Measurements from ENCODE around the gene EIF2S1. TPM values are rescaled to one million over a fixed set of nuclear protein-coding genes. Genes with fewer than 3 reads are reported as not detected.
A peak's percentile ranks its signal among the peaks of the same experiment; 100 is the strongest.
"Not testable (repeated sequence)": the region's sequence is repeated elsewhere in the genome, so short reads cannot be mapped to it uniquely, and the experiment has no call there.

The EIF2S1 gene
- total RNA-seq, 4 donors from 2014 or later = 73.2 to 178 (median 114) TPM

- Histone ChIP-seq H3K36me3 (peaks cover 15 to 83% (median 46%) of the 10 kb centered on the region in 4 donors), H3K9me3 (no peaks in the 10 kb centered on the region), H3K4me1 (no peaks in the 10 kb centered on the region), H3K27ac (replicated peaks in 1 of 4) (no peak overlapping the region), H3K27me3 (no peaks in the 10 kb centered on the region), H3K4me3 (no peak overlapping the region)
- no peak for TF ChIP-seq EP300 (IDR thresholded peaks at IDR 0.05)
- TF ChIP-seq POLR2A (IDR thresholded peaks at IDR 0.05; ENCODE audit: low read depth) = no peak
- TF ChIP-seq, protein P1, sequence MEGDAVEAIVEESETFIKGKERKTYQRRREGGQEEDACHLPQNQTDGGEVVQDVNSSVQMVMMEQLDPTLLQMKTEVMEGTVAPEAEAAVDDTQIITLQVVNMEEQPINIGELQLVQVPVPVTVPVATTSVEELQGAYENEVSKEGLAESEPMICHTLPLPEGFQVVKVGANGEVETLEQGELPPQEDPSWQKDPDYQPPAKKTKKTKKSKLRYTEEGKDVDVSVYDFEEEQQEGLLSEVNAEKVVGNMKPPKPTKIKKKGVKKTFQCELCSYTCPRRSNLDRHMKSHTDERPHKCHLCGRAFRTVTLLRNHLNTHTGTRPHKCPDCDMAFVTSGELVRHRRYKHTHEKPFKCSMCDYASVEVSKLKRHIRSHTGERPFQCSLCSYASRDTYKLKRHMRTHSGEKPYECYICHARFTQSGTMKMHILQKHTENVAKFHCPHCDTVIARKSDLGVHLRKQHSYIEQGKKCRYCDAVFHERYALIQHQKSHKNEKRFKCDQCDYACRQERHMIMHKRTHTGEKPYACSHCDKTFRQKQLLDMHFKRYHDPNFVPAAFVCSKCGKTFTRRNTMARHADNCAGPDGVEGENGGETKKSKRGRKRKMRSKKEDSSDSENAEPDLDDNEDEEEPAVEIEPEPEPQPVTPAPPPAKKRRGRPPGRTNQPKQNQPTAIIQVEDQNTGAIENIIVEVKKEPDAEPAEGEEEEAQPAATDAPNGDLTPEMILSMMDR (IDR thresholded peaks at IDR 0.05) = no peak
- TF ChIP-seq POLR2AphosphoS5 (IDR thresholded peaks at IDR 0.05) = no peak
- DNase-seq (ENCODE audit: extremely low spot score) = no peak
- intact Hi-C loops (cut with DNase I) = no loop called here
These were observed 41.0 kb upstream of the EIF2S1 start for GRCh38 chr14:67319142-67319541.

DNA sequence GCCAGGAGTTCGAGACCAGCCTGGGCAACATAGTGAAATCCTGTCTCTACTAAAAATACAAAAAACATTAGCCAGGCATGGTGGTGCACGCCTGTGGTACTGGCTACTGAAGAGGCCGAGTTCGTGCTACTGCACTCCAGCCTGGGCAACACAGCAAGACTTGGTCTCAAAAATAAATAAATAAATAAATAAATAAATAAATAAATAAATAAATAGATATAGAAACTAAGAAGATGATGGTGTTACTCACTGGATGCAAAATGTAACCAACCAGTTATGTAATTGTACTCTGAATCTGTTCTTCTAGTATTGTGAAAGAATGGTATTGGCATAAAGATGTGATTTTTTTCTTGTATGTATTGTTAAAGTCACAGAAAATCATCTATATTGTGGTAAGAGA is 30.5 kb upstream of the EIF2S1 start:
- H3K36me3 ChIP-seq = peaks cover 32 to 76% (median 52%) of the 10 kb centered on the region in 4 donors

GRCh38 chr14:67331368-67332125 is 28.6 kb upstream of the EIF2S1 start:
- WGBS = 96% methylated on average over 5 of the region's 5 CpGs
- TF ChIP-seq, protein P1 (IDR thresholded peaks at IDR 0.05) = no peak
- TF ChIP-seq POLR2A (IDR thresholded peaks at IDR 0.05; ENCODE audit: low read depth) = no peak
- TF ChIP-seq POLR2AphosphoS5 (IDR thresholded peaks at IDR 0.05) = no peak
- DNase-seq (ENCODE audit: extremely low spot score) = no peak
- Histone ChIP-seq H3K9me3 (no peaks in the 10 kb centered on the region), H3K4me3 (no peak overlapping the region), H3K36me3 (peaks cover 36 to 80% (median 58%) of the 10 kb centered on the region in 4 donors), H3K4me1 (no peaks in the 10 kb centered on the region), H3K27me3 (no peaks in the 10 kb centered on the region), H3K27ac (replicated peaks in 1 of 4) (no peak overlapping the region)
- intact Hi-C loops (cut with DNase I) = no loop called here

More for the DNA sequence above, 30.5 kb upstream of the EIF2S1 start:
- H3K27me3 ChIP-seq; intact Hi-C loops (cut with DNase I); DNase-seq (ENCODE audit: extremely low spot score); H3K4me1 ChIP-seq; H3K27ac ChIP-seq (replicated peaks in 1 of 4); H3K4me3 ChIP-seq; H3K9me3 ChIP-seq: not testable (repeated sequence)
- 93% methylated on average over 4 of the region's 4 CpGs for WGBS

DNA sequence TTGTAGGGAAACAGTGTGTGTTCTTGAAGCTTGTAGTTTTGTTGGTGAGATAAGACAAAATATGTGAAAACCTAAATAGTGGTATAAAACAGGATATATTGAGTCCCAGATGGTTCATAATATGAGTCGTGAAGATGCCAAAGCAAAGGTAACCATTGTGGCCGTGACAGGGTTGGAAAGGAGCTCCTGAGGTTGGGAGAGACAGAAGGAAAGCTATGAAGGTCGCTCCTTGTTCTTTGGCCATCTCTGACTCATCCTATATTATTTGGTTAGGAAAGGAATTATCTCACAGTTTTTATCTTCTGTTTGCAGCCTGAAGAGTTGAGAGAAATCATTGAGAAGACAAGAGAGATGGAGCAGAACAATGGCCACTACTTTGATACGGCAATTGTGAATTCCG is 27.7 kb upstream of the EIF2S1 start:
- intact Hi-C loops (cut with DNase I) = no loop called here
- Histone ChIP-seq H3K4me1 (no peaks in the 10 kb centered on the region), H3K4me3 (no peak overlapping the region), H3K9me3 (no peaks in the 10 kb centered on the region), H3K27me3 (no peaks in the 10 kb centered on the region), H3K36me3 (peaks cover 45 to 80% (median 61%) of the 10 kb centered on the region in 4 donors), H3K27ac (replicated peaks in 1 of 4) (no peak overlapping the region)
- TF ChIP-seq, protein P1 (IDR thresholded peaks at IDR 0.05) = no peak
- no peak for TF ChIP-seq POLR2AphosphoS5 (IDR thresholded peaks at IDR 0.05)
- TF ChIP-seq POLR2A (IDR thresholded peaks at IDR 0.05; ENCODE audit: low read depth) = no peak
- no peak for TF ChIP-seq EP300 (IDR thresholded peaks at IDR 0.05)
- WGBS = 96% methylated on average over 5 of the region's 5 CpGs
- DNase-seq (ENCODE audit: extremely low spot score) = no peak

DNA sequence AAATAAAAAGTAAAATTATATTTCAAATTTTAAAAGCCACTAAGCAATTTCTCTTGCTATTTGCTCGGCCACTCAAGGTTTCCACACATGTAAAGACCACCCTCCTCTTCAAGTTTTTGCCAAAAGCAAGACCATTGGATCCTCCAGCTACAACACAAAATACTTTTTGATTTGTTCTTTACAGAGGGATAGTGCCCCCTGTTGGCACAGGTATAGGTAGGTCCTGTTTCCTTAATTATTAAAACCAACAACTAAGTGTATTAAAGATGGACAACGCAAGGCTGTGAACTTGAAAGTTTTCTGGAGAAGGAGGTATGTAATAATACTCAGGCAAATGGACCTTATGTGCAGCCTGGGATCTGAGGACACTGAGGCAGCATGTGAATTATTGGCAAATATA is 24.3 kb upstream of the EIF2S1 start:
- DNase-seq (ENCODE audit: extremely low spot score) = no peak
- H3K27ac ChIP-seq (replicated peaks in 1 of 4) = no peak overlapping the region
- H3K4me3 ChIP-seq = no peak overlapping the region
- TF ChIP-seq POLR2AphosphoS5 (IDR thresholded peaks at IDR 0.05) = no peak
- TF ChIP-seq, protein P1 (IDR thresholded peaks at IDR 0.05) = peak in 1 of 3 experiments; percentile 18
- TF ChIP-seq EP300 (IDR thresholded peaks at IDR 0.05) = no peak
- no peaks in the 10 kb centered on the region for H3K4me1 ChIP-seq
- no peaks in the 10 kb centered on the region for H3K27me3 ChIP-seq
- H3K36me3 ChIP-seq = peaks cover 63 to 97% (median 83%) of the 10 kb centered on the region in 4 donors
- H3K9me3 ChIP-seq = no peaks in the 10 kb centered on the region
- 95% methylated on average over 2 of the region's 2 CpGs for WGBS
- intact Hi-C loops (cut with DNase I) = no loop called here

DNA sequence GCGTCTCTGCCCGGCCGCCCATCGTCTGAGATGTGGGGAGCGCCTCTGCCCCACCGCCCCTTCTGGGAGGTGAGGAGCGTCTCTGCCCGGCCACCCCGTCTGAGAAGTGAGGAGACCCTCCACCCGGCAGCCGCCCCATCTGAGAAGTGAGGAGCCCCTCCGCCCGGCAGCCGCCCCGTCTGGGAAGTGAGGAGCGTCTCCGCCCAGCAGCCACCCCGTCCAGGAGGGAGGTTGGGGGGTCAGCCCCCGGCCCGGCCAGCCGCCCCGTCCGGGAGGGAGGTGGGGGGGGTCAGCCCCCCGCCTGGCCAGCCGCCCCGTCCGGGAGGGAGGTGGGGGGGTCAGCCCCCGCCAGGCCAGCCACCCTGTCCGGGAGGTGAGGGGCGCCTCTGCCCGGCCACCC is 18.9 kb upstream of the EIF2S1 start:
- H3K27me3 ChIP-seq; intact Hi-C loops (cut with DNase I); H3K27ac ChIP-seq (replicated peaks in 1 of 4); H3K4me3 ChIP-seq; H3K9me3 ChIP-seq; H3K4me1 ChIP-seq; DNase-seq (ENCODE audit: extremely low spot score): not testable (repeated sequence)
- peaks cover 52 to 97% (median 87%) of the 10 kb centered on the region in 4 donors for H3K36me3 ChIP-seq
- whole genome bisulfite sequencing = 99% methylated on average over 18 of the region's 31 CpGs

Measured in esophagus muscularis mucosa (tissue), 4 donors.